Right lobe of liver (tissue), 6 donors: ENCODE measurements around the gene SLC29A3. TPM values are rescaled to one million over a fixed set of nuclear protein-coding genes. Genes with fewer than 3 reads are reported as not detected.

Experiments
- ATAC-seq, 4 donors: fragments of 200-7000 bp; cut with Tn5 transposase; one replicate each; pipeline ENCODE4 v1.9.1; 2020; ENCODE audit warnings: mild to moderate bottlenecking in 4 of 4, moderate library complexity in 4 of 4
- DNase-seq, 3 donors: peaks; one replicate each; pipeline ENCODE4 v3.0.0-alpha.2; 2020
- H3K27ac ChIP-seq, 3 donors: fragments of 200-600 bp; one replicate each; pipeline ENCODE4 v1.8.0; 2022
- H3K27me3 ChIP-seq, 2 donors: fragments of 200-600 bp; one replicate each; pipeline ENCODE4 v1.8.0; 2022
- H3K36me3 ChIP-seq, 4 donors: fragments of 200-600 bp; sonication (generic) in 1 of 4; one replicate each; pipeline versions ENCODE4 v1.5.1 to v1.8.0; 2017 to 2022; ENCODE audit warnings: control low read depth in 1 of 4
- H3K4me1 ChIP-seq, 4 donors: fragments of 200-600 bp; sonication (generic) in 1 of 4; one replicate each; pipeline versions ENCODE4 v1.5.1 to v1.8.0; 2017 to 2022; ENCODE audit warnings: control low read depth in 1 of 4
- H3K4me3 ChIP-seq, 3 donors: fragments of 200-600 bp; one replicate each; pipeline ENCODE4 v1.8.0; 2022
- H3K9me3 ChIP-seq, 4 donors: fragments of 200-600 bp; sonication (generic) in 1 of 4; one replicate each; pipeline versions ENCODE4 v1.5.1 to v1.8.0; 2017 to 2022; ENCODE audit warnings: control low read depth in 1 of 4
- POLR2A ChIP-seq: fragments of 450-650 bp; IDR thresholded peaks from one replicate; pipeline ENCODE4 v1.6.1; 2017; ENCODE audit warnings: antibody characterized with exemption, mild to moderate bottlenecking
- WGBS: methylation state at CpG from one replicate; pipeline ENCODE4 v1.1.6; 2018; ENCODE audit warnings: low coverage, low lambda C conversion rate; ENCODE audit not compliant: insufficient coverage; ENCODE audit errors: missing lambda C conversion rate; 5-methylcytosine and 5-hydroxymethylcytosine counted together
- intact Hi-C, 2 donors: fragments of 100-400 bp; cut with DNase I; formaldehyde crosslinking; loops; one replicate each; pipeline versions ENCODE4 v1.11.2 to v1.14.1; 2022
- total RNA-seq, 6 experiments: library from RNA; depleted of rRNA in 2 of 6; stranded (reverse); fragments of >200 nt in 2 of 6; fragmentation: NEBNext Ultra II Directional in 3 of 6; extraction: Animal tissue kit (Norgen Biotek cat#: 25700) in 3 of 6; gene quantifications; one replicate each; pipeline versions ENCODE4 v1.1.0 to v1.2.4, GENCODE V29; 2016 to 2023
- TF ChIP-seq, protein P1 (sequence below), 4 donors: fragments of 200-600 bp in 3 of 4; fragments of 450-650 bp in 1 of 4; IDR thresholded peaks; one replicate each; pipeline versions ENCODE4 v1.5.1 to v1.8.0; 2016 to 2022; ENCODE audit warnings: antibody characterized with exemption in 4 of 4, mild to moderate bottlenecking in 2 of 4
- donor health status: DM: no; HTN: yes; CAD: no.
- donor health status: DM: no; HTN: no; CAD: no.
- donor health status: DM: no; HTN: no; CAD: no.
- donor health status: DM: no; HTN: yes; CAD: no.
- donor health status: DM: no; HTN: yes; CAD: no.

The SLC29A3 gene
- total RNA-seq, 6 experiments from 2014 or later = 5.7 to 17.4 (median 7.7) TPM

DNA sequence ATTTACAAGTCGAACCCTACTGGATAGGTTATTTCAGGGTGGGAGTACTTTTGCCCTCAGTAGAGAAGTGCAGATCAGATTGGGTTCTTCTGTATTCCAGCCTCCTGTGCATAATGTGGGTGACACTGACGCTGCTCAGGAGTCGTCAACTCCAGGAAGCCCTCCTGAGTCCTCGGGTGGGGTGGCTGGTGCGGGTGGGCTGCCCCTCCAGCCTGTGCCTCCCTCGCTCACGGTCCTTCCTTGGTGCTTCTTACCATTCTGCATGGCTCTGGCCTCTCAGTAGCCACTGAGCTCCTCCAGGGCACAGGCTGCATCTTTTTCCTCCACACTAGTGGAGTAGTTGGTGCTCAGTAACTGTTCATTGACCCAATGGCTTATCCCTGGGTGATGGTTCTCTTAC, 82.0 kb downstream of the SLC29A3 start:
- DNase-seq (no peak), ATAC-seq (no peak)
- no peak overlapping the region for H3K27ac ChIP-seq
- no peaks in the 10 kb centered on the region for H3K36me3 ChIP-seq
- 68% methylated on average over 4 of the region's 7 CpGs for WGBS
- no peaks in the 10 kb centered on the region for H3K9me3 ChIP-seq
- intact Hi-C loops = no loop called here
- TF ChIP-seq POLR2A = no peak
- TF ChIP-seq, protein P1, sequence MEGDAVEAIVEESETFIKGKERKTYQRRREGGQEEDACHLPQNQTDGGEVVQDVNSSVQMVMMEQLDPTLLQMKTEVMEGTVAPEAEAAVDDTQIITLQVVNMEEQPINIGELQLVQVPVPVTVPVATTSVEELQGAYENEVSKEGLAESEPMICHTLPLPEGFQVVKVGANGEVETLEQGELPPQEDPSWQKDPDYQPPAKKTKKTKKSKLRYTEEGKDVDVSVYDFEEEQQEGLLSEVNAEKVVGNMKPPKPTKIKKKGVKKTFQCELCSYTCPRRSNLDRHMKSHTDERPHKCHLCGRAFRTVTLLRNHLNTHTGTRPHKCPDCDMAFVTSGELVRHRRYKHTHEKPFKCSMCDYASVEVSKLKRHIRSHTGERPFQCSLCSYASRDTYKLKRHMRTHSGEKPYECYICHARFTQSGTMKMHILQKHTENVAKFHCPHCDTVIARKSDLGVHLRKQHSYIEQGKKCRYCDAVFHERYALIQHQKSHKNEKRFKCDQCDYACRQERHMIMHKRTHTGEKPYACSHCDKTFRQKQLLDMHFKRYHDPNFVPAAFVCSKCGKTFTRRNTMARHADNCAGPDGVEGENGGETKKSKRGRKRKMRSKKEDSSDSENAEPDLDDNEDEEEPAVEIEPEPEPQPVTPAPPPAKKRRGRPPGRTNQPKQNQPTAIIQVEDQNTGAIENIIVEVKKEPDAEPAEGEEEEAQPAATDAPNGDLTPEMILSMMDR (IDR thresholded peaks at IDR 0.05) = no peak
- no peaks in the 10 kb centered on the region for H3K27me3 ChIP-seq
- no peak overlapping the region for H3K4me3 ChIP-seq
- peaks cover 0 to 12% (median 0%) of the 10 kb centered on the region in 4 donors for H3K4me1 ChIP-seq

DNA sequence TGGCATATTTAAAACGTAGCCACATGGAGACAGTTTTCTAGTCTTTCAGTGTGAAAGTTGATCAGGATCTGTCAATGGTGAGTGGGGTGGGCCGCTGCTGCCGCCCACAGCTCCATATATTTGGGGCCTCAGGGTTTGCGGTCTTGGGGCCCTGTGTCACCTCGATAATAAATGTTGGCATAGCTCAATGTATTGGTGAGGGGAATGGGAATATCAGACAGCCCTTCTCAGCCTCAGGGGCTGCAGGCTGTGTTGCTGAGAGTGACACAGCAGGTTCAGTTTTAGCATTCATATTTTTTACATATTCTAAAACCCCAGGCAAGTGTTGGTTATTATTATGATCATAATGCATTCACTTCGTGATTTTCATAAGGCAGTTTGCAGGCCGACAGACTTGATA, 82.9 kb downstream of the SLC29A3 start:
- WGBS = 88% methylated on average over 7 of the region's 7 CpGs

DNA sequence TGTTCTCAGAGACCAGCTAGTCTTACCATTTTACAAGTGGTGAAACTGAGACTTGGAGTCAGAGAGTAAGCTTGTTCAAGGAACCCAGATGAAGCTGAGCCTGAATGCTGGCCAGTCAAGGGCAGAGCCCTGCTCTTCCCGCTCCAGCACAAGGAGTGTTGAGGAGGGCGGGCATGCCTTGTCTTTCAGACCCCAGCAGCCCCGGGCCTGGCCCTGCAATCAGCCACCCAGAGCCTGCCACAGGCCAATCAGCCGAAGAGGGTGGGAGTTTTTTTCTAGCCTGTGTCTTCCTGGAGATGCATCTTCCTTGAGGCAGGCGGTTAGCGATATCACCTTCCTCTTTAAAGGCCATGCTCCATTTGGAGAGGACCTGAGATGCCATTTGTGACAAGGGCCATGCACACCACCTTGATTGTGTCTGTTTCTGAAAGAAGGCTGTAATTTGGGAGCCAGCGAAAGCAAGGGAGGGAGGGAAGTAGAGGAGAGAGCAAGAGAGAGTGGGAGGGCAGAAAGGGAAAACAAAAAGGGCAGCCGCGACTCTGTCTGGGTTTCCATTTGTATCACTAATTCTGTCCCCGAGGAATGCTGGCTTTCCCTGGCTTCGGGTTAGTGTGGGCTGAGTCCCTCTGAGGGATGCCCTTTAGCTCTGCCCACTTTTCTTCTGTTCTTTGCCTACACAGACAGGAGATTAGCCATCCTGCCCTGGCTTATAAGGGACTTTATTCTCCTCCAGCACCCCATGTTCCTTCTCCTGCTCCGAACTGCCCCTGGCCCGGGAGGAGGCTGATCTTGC, 85.6 kb downstream of the SLC29A3 start:
- Histone ChIP-seq H3K36me3 (no peaks in the 10 kb centered on the region), H3K27me3 (no peaks in the 10 kb centered on the region), H3K4me1 (no peaks in the 10 kb centered on the region), H3K4me3 (no peak overlapping the region), H3K27ac (no peak overlapping the region), H3K9me3 (no peaks in the 10 kb centered on the region)
- no peak for TF ChIP-seq POLR2A
- no peak for DNase-seq
- WGBS = 56% methylated on average over 11 of the region's 13 CpGs
- intact Hi-C loops = no loop called here
- no peak for ATAC-seq

More for the DNA sequence above, 82.9 kb downstream of the SLC29A3 start:
- TF ChIP-seq, protein P1 (IDR thresholded peaks at IDR 0.05) = no peak
- no peak for TF ChIP-seq POLR2A
- Histone ChIP-seq H3K36me3 (no peaks in the 10 kb centered on the region), H3K27ac (no peak overlapping the region), H3K9me3 (no peaks in the 10 kb centered on the region), H3K4me1 (peaks cover 0 to 11% (median 0%) of the 10 kb centered on the region in 4 donors), H3K4me3 (no peak overlapping the region), H3K27me3 (no peaks in the 10 kb centered on the region)
- ATAC-seq = no peak
- no peak for DNase-seq
- intact Hi-C loops = no loop called here

DNA sequence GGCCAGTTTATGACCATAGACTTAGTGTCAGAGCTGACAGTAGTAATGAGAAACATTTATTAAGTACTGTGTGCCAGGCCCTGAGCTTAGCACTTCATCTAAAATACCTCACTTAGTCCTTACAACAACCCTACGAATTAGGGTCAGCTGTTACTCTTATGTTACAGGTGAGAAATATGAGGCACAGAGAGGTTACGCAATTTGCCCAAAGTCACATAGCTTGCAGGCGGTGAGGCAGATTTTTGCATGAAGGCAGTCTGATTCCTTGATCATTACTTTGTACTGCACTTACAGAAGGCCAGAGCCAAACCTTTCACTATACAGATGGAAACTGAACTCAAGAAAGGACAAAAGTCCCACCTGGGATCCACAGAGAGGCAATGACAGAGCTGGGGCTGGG, 87.8 kb downstream of the SLC29A3 start:
- Histone ChIP-seq H3K36me3 (no peaks in the 10 kb centered on the region), H3K27ac (no peak overlapping the region), H3K4me1 (no peaks in the 10 kb centered on the region), H3K9me3 (peaks cover 0 to 5% (median 2%) of the 10 kb centered on the region in 4 donors), H3K4me3 (no peak overlapping the region), H3K27me3 (no peaks in the 10 kb centered on the region)
- WGBS = 100% methylated on average over 2 of the region's 3 CpGs
- DNase-seq (no peak), ATAC-seq (no peak)
- intact Hi-C loops = no loop called here
- TF ChIP-seq, protein P1 (IDR thresholded peaks at IDR 0.05) = no peak
- no peak for TF ChIP-seq POLR2A

DNA sequence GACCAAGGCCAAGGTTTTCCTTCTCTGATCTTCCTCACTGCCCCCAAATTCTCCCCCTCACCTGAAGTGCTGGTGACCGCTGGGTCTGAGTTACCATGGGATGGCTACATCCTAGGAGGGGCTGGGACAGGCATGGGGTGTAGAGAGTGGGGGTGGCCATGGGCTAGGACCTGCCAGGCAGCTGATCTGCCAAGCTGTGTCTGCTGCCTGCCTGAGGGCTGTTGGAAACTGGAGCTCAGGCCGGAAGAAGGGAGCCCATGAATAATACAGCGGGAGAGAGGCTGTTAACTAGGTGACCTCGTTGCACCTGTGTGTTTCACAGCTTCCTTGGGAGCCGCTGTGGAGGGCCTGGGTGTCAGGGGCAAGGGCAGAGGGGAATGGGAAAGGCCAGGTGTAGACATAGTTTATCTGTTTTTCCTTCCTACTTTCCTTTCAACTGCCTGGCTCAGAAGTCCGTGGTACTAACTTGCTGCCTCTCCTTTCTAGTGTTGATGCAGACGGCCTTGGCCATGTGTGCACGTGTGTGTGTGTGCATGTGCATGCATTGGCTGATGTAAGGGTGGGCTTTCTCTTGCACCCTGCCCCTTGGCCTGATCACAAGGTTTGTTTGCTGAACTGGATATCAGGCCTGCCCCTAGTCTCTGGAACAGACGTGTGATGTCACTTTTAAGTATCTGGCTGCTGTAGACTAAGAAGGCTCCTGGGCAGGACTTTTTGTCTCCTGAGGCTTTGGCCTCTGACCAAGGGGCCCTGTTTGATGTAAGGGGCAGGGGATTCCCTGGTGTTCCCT, 89.6 kb downstream of the SLC29A3 start:
- Histone ChIP-seq H3K4me3 (no peak overlapping the region), H3K27me3 (no peaks in the 10 kb centered on the region), H3K36me3 (no peaks in the 10 kb centered on the region), H3K4me1 (no peaks in the 10 kb centered on the region), H3K9me3 (peaks cover 0 to 6% (median 3%) of the 10 kb centered on the region in 4 donors), H3K27ac (no peak overlapping the region)
- no peak for DNase-seq
- intact Hi-C loops = no loop called here
- TF ChIP-seq, protein P1 (IDR thresholded peaks at IDR 0.05) = no peak
- TF ChIP-seq POLR2A = no peak
- WGBS = 70% methylated on average over 4 of the region's 9 CpGs
- ATAC-seq = no peak
